Measurements from ENCODE around the gene TTC9B.
"Not testable (repeated sequence)": the region's sequence is repeated elsewhere in the genome, so short reads cannot be mapped to it uniquely, and the experiment has no call there.

TTC9B gene

GRCh38 chr19:40220674-40221073 lies 2.5 kb upstream of the TTC9B start:
- peaks cover 10% of the 10 kb centered on the region; the same call in 1 of the 2 replicates for H3K9me3 ChIP-seq (ENCODE audit: insufficient read depth, low read length)
- H3K36me3 ChIP-seq (ENCODE audit: insufficient read depth, insufficient read length, low read length), result no peaks in the 10 kb centered on the region
- H3K9ac ChIP-seq (ENCODE audit: insufficient read length, low read depth), result no peak overlapping the region
- no peak overlapping the region for H3K4me3 ChIP-seq (ENCODE audit: insufficient read length, low read depth)
- no peak for TF ChIP-seq YY1 (IDR thresholded peaks at IDR 0.05; ENCODE audit: insufficient read depth, insufficient read length)
- no peak for TF ChIP-seq SUZ12 (IDR thresholded peaks at IDR 0.05; ENCODE audit: extremely low read depth, insufficient read depth, insufficient read length)
- TF ChIP-seq ZNF274 (IDR thresholded peaks at IDR 0.05; ENCODE audit: low read depth, low read length), result no peak
- peaks cover 37% of the 10 kb centered on the region for H3K27me3 ChIP-seq (ENCODE audit: insufficient read depth, insufficient read length)
- no peak for DNase-seq (ENCODE audit: low read depth, low spot score)
- H3K4me1 ChIP-seq (ENCODE audit: insufficient read depth, insufficient read length), result peaks cover 4% of the 10 kb centered on the region

- H3K4me1 ChIP-seq (ENCODE audit: insufficient read depth, insufficient read length), result peaks cover 4% of the 10 kb centered on the region
- H3K9me3 ChIP-seq (ENCODE audit: insufficient read depth, low read length), result peaks cover 10% of the 10 kb centered on the region; the same call in 1 of the 2 replicates
- no peaks in the 10 kb centered on the region for H3K36me3 ChIP-seq (ENCODE audit: insufficient read depth, insufficient read length, low read length)
- no peak overlapping the region for H3K9ac ChIP-seq (ENCODE audit: insufficient read length, low read depth)
- H3K27me3 ChIP-seq (ENCODE audit: insufficient read depth, insufficient read length), result peaks cover 37% of the 10 kb centered on the region
- DNase-seq (ENCODE audit: low read depth, low spot score), result no peak
- no peak for TF ChIP-seq ZNF274 (IDR thresholded peaks at IDR 0.05; ENCODE audit: low read depth, low read length)
- no peak for TF ChIP-seq SUZ12 (IDR thresholded peaks at IDR 0.05; ENCODE audit: extremely low read depth, insufficient read depth, insufficient read length)
- no peak for TF ChIP-seq YY1 (IDR thresholded peaks at IDR 0.05; ENCODE audit: insufficient read depth, insufficient read length)
- no peak overlapping the region for H3K4me3 ChIP-seq (ENCODE audit: insufficient read length, low read depth)
These were observed 1.6 kb upstream of the TTC9B start for GRCh38 chr19:40219721-40220276.

- not testable (repeated sequence) for H3K4me1 ChIP-seq (ENCODE audit: insufficient read depth, insufficient read length); H3K4me3 ChIP-seq (ENCODE audit: insufficient read length, low read depth); DNase-seq (ENCODE audit: low read depth, low spot score); H3K36me3 ChIP-seq (ENCODE audit: insufficient read depth, insufficient read length, low read length); H3K9ac ChIP-seq (ENCODE audit: insufficient read length, low read depth); H3K9me3 ChIP-seq (ENCODE audit: insufficient read depth, low read length)
- peaks cover 37% of the 10 kb centered on the region for H3K27me3 ChIP-seq (ENCODE audit: insufficient read depth, insufficient read length)
These were observed 845 bp upstream of the TTC9B start for GRCh38 chr19:40219029-40219428.

GRCh38 chr19:40217027-40217810 lies 965 bp downstream of the TTC9B start:
- H3K4me3 ChIP-seq (ENCODE audit: insufficient read length, low read depth), result no peak overlapping the region
- no peaks in the 10 kb centered on the region for H3K36me3 ChIP-seq (ENCODE audit: insufficient read depth, insufficient read length, low read length)
- peaks cover 3% of the 10 kb centered on the region; the same call in 1 of the 2 replicates for H3K9me3 ChIP-seq (ENCODE audit: insufficient read depth, low read length)
- TF ChIP-seq SUZ12 (IDR thresholded peaks at IDR 0.05; ENCODE audit: extremely low read depth, insufficient read depth, insufficient read length) (no peak), ZNF274 (IDR thresholded peaks at IDR 0.05; ENCODE audit: low read depth, low read length) (no peak), YY1 (IDR thresholded peaks at IDR 0.05; ENCODE audit: insufficient read depth, insufficient read length) (no peak)
- H3K9ac ChIP-seq (ENCODE audit: insufficient read length, low read depth), result no peak overlapping the region
- H3K27me3 ChIP-seq (ENCODE audit: insufficient read depth, insufficient read length), result peaks cover 37% of the 10 kb centered on the region
- H3K4me1 ChIP-seq (ENCODE audit: insufficient read depth, insufficient read length), result peaks cover 4% of the 10 kb centered on the region
- DNase-seq (ENCODE audit: low read depth, low spot score), result no peak

- TF ChIP-seq ZNF274 (IDR thresholded peaks at IDR 0.05; ENCODE audit: low read depth, low read length) (no peak), SUZ12 (IDR thresholded peaks at IDR 0.05; ENCODE audit: extremely low read depth, insufficient read depth, insufficient read length) (no peak), YY1 (IDR thresholded peaks at IDR 0.05; ENCODE audit: insufficient read depth, insufficient read length) (no peak)
- no peak for DNase-seq (ENCODE audit: low read depth, low spot score)
- no peak overlapping the region for H3K4me3 ChIP-seq (ENCODE audit: insufficient read length, low read depth)
- no peaks in the 10 kb centered on the region for H3K36me3 ChIP-seq (ENCODE audit: insufficient read depth, insufficient read length, low read length)
- H3K27me3 ChIP-seq (ENCODE audit: insufficient read depth, insufficient read length), result peaks cover 37% of the 10 kb centered on the region
- no peak overlapping the region for H3K9ac ChIP-seq (ENCODE audit: insufficient read length, low read depth)
- peaks cover 4% of the 10 kb centered on the region for H3K4me1 ChIP-seq (ENCODE audit: insufficient read depth, insufficient read length)
- H3K9me3 ChIP-seq (ENCODE audit: insufficient read depth, low read length), result no peaks in the 10 kb centered on the region
These were observed 1.5 kb downstream of the TTC9B start for GRCh38 chr19:40216777-40217026.

- TF ChIP-seq YY1 (IDR thresholded peaks at IDR 0.05; ENCODE audit: insufficient read depth, insufficient read length), result no peak
- no peak for TF ChIP-seq SUZ12 (IDR thresholded peaks at IDR 0.05; ENCODE audit: extremely low read depth, insufficient read depth, insufficient read length)
- TF ChIP-seq ZNF274 (IDR thresholded peaks at IDR 0.05; ENCODE audit: low read depth, low read length), result no peak
- H3K4me3 ChIP-seq (ENCODE audit: insufficient read length, low read depth), result no peak overlapping the region
These were observed 2.0 kb downstream of the TTC9B start for GRCh38 chr19:40216013-40216776.

GRCh38 chr19:40214936-40215335 lies 3.2 kb downstream of the TTC9B start:
- no peak for DNase-seq (ENCODE audit: low read depth, low spot score)
- TF ChIP-seq YY1 (IDR thresholded peaks at IDR 0.05; ENCODE audit: insufficient read depth, insufficient read length), result no peak
- TF ChIP-seq SUZ12 (IDR thresholded peaks at IDR 0.05; ENCODE audit: extremely low read depth, insufficient read depth, insufficient read length), result no peak
- TF ChIP-seq ZNF274 (IDR thresholded peaks at IDR 0.05; ENCODE audit: low read depth, low read length), result no peak
- no peak overlapping the region for H3K4me3 ChIP-seq (ENCODE audit: insufficient read length, low read depth)
- peaks cover 32% of the 10 kb centered on the region for H3K27me3 ChIP-seq (ENCODE audit: insufficient read depth, insufficient read length)
- no peaks in the 10 kb centered on the region for H3K36me3 ChIP-seq (ENCODE audit: insufficient read depth, insufficient read length, low read length)
- H3K4me1 ChIP-seq (ENCODE audit: insufficient read depth, insufficient read length), result peaks cover 4% of the 10 kb centered on the region
- no peaks in the 10 kb centered on the region for H3K9me3 ChIP-seq (ENCODE audit: insufficient read depth, low read length)
- no peak overlapping the region for H3K9ac ChIP-seq (ENCODE audit: insufficient read length, low read depth)

More at GRCh38 chr19:40216013-40216776, 2.0 kb downstream of the TTC9B start:
- DNase-seq (ENCODE audit: low read depth, low spot score), result no peak
- peaks cover 4% of the 10 kb centered on the region for H3K4me1 ChIP-seq (ENCODE audit: insufficient read depth, insufficient read length)
- H3K9ac ChIP-seq (ENCODE audit: insufficient read length, low read depth), result no peak overlapping the region
- H3K27me3 ChIP-seq (ENCODE audit: insufficient read depth, insufficient read length), result peaks cover 37% of the 10 kb centered on the region
- no peaks in the 10 kb centered on the region for H3K36me3 ChIP-seq (ENCODE audit: insufficient read depth, insufficient read length, low read length)
- no peaks in the 10 kb centered on the region for H3K9me3 ChIP-seq (ENCODE audit: insufficient read depth, low read length)
